ENCODE results near the gene HIVEP3. TPM values are rescaled to one million over a fixed set of nuclear protein-coding genes. Genes with fewer than 3 reads are reported as not detected.

The HIVEP3 gene
- 0.94 and 3.8 TPM in 2 replicates for total RNA-seq (ENCODE audit: low replicate concordance)

GRCh38 chr1:41918450-41919043 lies at the start of gene HIVEP3:
TSS of gene HIVEP3 (minus strand) at chr1:41918922.

GRCh38 chr1:41484402-41485241 lies 434.1 kb downstream of the HIVEP3 start, which contains the start of gene EDN2:
TSS of gene EDN2 (minus strand) at chr1:41484683. CDS start at chr1:41484601, 82 bp downstream.

Other genes with a start within 250 kb of the HIVEP3 start
- gene GUCA2B, start 234.5 kb upstream of the HIVEP3 start, total RNA-seq (ENCODE audit: low replicate concordance) = not detected in 2 replicates
- gene GUCA2A, start 245.8 kb upstream of the HIVEP3 start, total RNA-seq (ENCODE audit: low replicate concordance) = not detected in 2 replicates

Measured in smooth muscle cell of the coronary artery (primary cell).